GM21717 (cell line): Measurements from ENCODE around the gene KCNQ1.

Experiments
- ATAC-seq: cut with Tn5 transposase; IDR thresholded peaks from one replicate; pipeline ENCODE4 v1.9.1; 2021; ENCODE audit warnings: mild to moderate bottlenecking, moderate library complexity; ENCODE audit not compliant: unreplicated experiment

The KCNQ1 gene

GRCh38 chr11:2883979-2884815 lies 439.4 kb downstream of the KCNQ1 start:
- ATAC-seq: no peak

DNA sequence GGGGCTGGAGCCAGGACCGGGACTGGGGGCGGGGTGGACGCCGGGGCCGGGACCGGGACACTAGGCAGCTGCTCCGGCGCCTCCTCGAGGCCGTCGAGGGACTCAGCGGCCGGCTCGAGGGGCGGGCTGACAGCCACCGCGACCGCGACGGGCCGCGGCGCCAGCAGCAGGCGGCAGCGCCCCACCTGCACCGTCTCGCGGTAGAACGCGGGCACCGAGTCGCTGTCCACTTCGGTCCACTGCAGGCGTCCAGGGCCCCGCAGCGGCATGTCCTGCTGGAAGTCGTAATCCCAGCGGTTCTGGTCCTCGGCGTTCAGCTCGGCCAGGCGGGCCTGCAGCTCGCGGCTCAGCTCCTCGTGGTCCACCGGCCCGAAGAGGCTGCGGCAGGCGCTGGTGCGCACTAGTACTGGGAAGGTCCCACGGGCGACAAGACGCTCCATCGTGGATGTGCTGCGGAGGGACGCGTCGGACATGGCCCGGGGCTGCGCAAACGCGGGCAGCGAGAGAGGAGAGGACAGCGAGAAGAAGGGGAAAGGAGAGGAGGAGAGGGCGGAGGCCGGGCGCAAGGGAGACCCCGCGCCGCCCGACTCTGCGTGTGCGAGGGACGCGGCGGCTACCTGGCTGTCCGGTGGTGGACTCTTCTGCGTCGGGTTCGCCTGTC lies 440.3 kb downstream of the KCNQ1 start:
- no peak for ATAC-seq

GRCh38 chr11:2885678-2886081 lies 440.9 kb downstream of the KCNQ1 start, which contains the start of gene CDKN1C:
TSS of gene CDKN1C (minus strand) at chr11:2885775. CDS start at chr11:2885456, 319 bp downstream.
- peak; percentile 65 for ATAC-seq

DNA sequence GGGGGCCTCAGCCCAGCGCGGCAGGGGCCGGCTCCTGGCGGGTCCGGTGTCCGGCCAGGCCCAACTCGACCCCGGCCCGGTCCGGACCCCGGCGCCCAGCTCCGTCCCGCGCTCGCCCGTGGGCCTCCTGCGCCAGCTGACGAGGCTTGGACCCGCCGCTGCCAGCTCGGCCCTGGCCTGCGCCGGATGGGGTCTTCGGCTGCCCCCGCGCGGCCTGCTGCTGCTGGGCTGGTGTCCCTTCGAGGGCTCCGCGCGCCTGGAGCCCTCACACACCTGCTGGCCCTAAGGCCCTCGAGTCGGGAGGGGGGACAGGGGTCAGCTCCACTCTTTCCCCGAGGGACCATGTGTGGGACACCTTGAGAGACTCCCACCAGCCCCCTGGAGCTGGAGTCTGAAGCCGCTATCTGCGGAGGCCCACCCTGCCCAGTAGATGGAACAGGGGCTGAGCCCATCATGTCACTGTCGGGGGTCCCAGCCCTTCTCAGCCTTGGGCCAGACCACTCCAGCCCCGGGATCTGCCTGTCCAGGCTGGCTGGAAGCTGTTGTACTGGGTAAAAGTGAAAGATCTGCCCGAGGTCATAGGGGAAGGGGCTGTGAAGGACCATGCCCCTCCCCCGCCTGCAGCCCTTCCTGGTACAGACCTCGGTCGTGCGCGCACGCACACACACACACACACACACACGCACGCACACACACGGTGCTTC lies 441.5 kb downstream of the KCNQ1 start:
- no peak for ATAC-seq

DNA sequence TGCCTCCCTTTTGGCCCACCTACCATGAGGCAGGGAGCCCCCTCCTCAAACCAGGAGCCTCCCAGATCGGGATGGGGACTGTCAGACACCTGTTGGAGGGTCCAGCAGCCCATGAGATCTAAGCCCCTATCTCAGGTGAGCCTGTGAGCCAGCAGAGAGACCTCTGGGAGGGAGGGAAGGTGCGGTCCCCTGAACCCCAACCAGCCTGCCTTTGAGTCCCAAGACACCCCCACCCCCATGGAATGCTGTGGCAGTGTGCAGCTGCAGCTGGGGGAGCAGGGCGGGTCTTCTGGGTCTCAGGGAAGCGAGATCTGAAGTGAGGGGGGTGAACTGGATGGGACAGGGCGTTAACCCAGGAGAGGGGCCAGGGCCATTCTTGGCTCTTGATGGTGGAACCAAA lies 442.1 kb downstream of the KCNQ1 start:
- no peak for ATAC-seq

DNA sequence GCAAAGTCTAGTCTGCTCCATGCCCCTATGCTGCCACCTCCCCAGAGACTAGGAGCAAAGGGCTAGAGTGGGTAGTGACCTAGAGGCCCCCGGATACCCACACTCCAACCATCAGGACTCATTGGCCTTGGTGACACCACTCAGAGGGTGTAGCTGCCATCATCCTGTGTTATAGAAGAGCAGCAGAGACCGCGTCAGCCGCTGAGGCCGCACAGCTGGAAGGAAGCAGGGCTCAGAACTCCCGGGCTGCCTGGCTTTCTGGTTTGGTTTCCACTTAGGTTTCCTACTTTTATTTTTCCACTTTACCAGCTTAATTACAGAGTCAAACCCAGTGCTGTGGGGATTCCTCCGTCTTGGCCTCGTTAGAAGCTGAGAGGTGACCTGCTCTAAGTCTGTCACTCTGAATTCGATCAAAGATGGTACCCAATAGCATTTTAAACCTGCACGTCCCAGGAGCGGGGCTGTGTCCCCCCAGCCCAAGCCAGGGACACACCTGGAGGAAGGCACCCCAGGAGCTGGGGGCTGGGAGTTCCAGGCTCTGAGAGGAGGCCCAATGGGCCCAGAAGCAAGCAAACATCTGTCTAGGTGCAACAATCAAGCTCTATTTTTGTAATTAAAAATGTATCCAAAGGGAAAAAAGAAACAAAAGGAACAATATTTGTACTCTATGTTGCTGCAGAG lies 442.8 kb downstream of the KCNQ1 start:
- no peak for ATAC-seq

GRCh38 chr11:2888266-2888968 lies 443.6 kb downstream of the KCNQ1 start:
- no peak for ATAC-seq

DNA sequence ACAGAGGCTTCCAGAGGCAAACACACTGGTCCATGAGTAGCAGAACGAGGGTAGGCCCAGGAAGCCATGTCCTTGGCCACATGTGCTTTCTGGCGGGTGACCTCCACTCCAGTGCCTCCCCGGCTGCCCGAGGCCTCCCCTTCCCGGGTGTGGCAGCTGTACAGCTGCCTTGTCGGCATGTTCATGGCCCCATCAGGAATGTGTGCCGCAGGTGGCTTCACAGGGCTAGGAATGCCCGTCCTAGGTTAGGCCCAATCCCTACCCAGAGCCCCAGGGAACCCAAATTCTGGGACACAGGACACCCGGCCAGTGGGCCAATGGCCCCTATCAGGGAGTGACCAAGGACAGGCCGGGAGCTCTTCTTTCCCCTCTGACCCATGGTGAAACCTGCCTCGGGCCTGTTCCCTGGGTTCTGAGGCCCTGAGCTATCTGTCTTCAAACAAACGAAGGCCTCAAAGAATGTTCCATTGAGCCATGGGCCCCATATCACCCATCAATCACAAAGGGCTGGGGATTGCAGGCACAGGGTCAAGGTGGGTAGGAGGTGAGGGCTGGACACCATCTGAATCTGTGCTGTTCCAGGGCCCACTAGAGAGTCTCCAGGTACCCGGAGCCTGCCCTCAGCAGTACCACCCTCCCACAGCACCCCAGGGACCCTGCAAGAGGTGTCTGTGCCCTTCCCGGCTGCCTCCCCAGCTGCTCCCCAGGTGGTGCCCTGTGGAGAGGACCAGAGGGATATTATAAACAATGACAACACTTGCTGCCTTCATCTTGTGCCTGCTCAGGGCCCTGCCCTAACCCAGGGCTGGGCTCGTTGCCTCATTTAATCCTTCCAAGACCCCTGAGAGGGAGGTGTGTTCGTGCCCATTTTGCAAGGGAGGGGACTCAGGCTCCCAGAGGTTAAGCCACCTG lies 444.8 kb downstream of the KCNQ1 start:
- no peak for ATAC-seq

DNA sequence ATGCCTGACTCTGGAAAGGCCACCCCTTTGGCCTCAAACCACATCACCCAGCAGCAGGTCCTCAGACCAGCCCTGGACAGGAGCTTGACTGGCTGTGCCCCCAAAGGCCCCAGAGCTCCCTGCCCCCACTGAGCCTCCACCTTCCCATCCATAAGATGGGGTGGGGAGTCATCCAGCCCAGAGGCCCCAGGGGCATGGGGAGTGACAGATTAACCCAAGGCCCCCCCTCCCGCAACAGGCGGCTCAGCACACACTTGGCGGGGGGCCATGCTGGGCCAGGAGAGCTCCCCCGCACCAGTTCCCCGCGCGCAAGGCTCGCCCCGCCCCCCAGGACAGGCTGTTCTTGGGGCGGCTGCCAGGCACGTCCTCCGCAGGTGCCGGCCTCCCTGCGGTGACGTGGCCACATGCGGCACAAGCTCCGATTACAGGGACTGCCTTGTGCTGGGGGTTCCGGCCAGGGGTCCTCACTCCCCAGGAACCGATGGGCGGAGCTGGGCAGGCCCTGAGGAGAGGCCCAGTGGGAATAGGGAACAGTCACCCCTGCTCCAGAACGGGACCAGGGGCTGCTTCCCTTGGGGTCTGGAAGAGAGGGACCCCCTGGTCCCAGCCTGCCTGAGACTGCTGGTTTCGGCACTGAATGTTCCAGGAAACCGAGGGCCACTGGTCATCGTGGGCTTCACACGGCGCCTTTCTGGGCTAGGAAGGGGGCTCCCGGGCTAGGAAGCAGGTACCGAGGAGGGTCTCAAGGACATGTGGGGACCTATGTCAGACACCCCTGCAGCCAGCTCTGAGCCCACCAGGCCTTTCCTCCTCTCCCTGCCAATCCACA lies 445.9 kb downstream of the KCNQ1 start:
- no peak for ATAC-seq

- ATAC-seq: no peak
Measured at GRCh38 chr11:2891326-2892214, 446.8 kb downstream of the KCNQ1 start.

DNA sequence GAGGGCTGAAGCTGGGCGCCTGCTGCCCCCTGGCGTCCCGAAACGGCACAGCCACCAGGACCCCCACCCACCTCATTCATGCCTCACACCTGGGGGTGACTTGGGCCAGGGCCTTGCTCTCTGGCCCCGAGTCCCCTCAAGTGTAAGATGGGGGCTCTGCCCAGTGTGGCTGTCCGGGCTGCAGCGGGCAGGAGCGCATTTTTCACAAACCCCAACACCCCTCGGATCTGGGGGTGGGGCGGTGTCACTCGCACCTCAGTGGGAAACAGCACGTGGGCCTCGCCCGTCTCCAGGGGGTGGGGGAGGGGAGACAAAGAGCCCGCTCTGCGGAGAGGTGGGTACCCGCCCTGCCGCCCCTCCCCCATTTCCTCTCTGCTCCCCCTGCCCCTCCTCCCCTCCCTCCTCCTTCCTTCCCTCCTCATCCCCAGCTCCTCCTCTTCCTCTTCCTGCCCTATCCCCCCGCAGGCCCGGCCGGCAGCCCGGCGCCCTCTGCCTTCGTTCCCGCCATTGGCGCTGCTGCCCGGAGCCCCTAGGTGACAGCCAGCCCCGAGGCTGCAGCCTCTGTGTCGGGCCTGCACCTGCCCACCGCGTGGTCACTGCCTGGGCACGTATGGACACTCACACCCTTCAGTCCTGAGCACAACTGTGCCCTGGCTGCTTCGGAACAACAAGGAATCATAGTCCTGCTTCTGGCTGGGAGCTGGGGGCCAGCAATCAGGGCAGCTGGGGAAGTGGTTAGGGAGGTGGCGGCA lies 447.6 kb downstream of the KCNQ1 start:
- no peak for ATAC-seq

- ATAC-seq: no peak
Measured at GRCh38 chr11:2892967-2893528, 448.2 kb downstream of the KCNQ1 start.

GRCh38 chr11:2893935-2894334 lies 449.1 kb downstream of the KCNQ1 start:
- no peak for ATAC-seq

GRCh38 chr11:2896047-2896446 lies 451.2 kb downstream of the KCNQ1 start:
- ATAC-seq: no peak

GRCh38 chr11:2897048-2897447 lies 452.2 kb downstream of the KCNQ1 start:
- ATAC-seq: no peak

DNA sequence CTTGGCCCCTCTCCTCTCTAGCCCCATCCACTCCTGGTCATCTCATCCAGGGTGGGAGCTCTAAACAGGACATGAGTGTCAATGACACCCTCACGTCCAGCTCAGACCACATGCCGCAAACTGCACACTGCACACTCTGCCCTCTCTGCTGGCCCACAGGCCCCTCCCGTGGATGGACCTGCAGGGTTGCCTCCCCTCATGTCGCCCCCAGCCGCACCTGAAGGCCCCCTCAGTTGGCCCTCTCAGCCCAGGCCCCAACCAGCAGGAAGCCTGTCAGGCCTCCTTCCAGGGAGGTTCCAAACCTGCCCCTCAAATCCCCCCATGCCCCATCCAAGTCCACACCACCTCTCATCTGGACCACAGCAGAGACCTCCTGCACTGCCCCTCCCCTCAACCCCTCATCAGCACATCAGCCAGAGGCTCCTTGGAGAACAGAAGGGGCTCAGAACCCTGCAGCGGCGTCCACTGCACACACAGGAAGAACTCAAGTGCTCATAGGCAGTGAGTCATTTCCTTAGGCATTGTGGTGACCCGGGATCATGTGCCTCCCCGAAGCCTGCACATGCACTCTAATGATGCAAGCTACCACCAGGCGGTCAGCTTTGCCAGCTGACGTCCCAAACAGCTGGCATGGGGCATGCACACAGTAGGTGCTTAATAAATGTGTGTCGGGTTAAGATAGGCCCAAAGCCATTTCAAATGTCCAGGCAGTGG lies 453.7 kb downstream of the KCNQ1 start:
- no peak for ATAC-seq
